Ecto neural progenitor cell (in vitro differentiated cells): ENCODE measurements around the gene AHRR.

Source experiments
- DNase-seq: peaks from one replicate; pipeline ENCODE4 v3.0.0-alpha.2; 2018; ENCODE audit warnings: low spot score

The AHRR gene

GRCh38 chr5:443239-444151 is 122.0 kb downstream of the AHRR start:
- DNase-seq = no peak

DNA sequence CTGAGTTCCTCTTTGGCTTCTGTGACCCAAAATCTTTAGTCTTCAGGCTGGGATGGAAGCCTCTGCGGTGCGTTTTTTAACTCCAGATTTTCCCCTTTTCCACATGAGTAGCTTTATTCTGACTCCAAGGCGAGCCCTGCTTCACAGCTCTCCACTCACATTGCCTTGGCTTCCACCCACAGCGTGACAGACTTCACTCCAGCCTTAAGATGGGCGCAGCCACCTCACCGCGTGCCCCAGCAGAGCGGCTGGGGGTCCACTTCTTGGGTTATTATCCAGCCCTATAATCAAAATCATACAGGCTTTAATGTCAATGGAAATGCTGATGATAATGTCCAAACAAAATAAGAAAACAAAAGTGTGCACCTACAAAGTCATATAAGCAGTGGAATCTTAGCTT is 122.7 kb downstream of the AHRR start:
- no peak for DNase-seq

GRCh38 chr5:445591-445990 is 124.1 kb downstream of the AHRR start:
- no peak for DNase-seq

- DNase-seq = no peak
These were observed 124.8 kb downstream of the AHRR start for GRCh38 chr5:446066-446882.

DNA sequence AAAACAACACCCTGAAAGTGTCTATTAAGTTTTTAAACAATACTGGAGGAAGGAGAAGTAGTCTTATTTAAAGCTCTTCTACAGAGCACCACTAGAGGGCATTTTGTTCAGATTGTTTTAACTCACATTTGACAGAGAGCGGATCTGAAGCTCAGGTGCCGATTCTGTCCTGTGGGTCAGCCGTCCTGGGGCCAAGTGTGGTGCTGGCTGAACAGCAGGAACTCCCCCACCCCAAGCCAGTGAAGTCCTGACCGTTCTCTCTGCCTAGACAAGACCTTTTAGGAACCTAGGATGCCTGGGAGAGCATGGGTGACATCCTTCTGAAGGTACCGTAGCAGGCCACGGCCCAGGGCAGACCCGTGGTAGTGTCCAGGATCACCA is 125.4 kb downstream of the AHRR start:
- DNase-seq = no peak

- no peak for DNase-seq
These were observed 126.0 kb downstream of the AHRR start for GRCh38 chr5:447501-447900.

DNA sequence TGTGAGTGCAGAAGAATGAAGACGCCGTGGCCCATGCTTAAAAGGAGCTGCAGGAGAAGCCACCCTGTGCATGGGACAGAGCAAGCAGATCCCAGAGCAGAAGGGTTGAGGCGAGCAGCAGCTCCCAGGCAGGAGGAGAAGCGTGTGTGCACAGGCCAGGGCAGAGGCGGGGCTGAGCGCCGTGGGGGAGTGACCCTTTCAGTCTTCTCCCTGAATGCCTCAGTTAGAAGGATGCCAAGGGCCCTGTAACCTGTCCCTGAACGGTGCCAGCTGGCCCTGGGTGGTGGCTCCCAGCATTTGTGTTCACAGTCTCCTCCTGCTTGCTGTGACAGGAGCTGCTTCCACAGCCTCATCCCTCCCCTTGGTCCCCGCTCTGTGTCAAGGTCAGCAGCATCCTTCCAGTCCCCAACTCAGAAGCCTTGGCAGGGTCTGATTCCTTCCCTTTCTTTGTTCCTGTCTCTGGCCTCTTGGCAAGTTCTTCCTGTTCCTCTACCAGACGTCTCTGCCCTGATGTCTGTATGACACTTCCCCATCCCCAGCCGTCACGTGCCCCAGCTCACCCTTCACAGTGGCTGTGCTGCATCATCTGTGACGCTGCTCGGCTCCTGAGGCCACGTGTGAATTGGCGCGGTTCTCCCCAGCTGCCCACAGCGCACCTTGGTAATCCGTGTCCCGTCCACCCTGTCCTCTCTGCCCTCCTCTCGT is 126.7 kb downstream of the AHRR start:
- DNase-seq = no peak

GRCh38 chr5:448766-449090 is 127.2 kb downstream of the AHRR start:
- no peak for DNase-seq

DNA sequence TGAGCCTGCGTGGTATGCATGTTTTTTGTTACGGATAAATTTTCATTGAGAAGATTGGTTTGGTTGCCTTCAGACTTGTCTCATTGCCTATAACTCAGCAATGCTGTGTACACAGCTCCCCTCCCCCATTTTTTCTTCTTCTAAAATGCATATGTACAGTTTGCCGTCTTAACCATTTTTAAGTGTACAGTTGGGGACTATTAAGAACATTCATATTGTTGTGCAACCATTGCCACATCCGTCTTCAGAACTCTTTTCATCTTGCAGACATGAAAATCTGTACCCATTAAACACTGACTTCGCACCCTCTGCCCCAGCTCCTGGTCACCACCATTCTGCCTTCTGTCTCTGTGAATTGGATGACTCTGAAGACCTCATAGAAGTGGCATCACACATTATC is 127.6 kb downstream of the AHRR start:
- no peak for DNase-seq

GRCh38 chr5:451587-452458 is 130.3 kb downstream of the AHRR start:
- no peak for DNase-seq

GRCh38 chr5:452978-453710 is 131.6 kb downstream of the AHRR start:
- DNase-seq = no peak

- no peak for DNase-seq
These were observed 132.4 kb downstream of the AHRR start for GRCh38 chr5:453725-454481.

DNA sequence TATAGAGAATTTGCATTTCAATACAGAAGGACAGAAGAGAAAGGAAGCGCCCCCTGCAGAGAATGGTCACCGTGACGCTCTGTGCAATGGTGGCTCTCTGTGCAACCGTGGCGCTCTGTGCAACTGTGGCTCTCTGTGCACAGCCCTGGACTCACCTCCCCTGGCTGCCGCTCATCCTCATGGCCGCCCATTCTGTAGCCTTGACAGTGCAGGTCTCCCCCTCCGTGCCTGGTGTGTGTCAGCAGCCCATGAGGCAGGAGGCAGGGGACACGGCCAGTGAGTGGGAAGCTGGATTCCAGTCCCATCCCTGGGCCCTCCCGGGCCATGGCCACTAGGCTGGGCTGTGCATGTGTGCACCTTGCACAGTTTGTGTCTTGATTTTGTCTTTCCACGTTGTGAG is 133.4 kb downstream of the AHRR start:
- DNase-seq = no peak

DNA sequence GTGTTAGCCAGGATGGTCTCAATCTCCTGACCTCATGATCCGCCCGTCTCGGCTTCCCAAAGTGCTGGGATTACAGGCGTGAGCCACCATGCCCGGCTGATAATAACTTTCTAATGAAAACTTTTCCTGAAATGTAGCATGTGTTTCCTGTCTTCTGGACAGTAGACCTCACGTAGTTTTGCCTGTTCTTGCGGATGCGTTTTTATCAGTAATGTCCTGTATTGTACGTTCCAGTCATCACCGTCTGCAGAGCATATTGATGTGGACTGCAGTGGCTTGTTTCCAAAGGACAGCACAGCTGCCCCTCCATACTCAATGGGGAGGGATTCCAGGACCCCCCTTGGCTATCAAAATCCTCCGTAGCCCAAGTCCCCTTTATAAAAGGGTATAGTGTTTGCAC is 134.3 kb downstream of the AHRR start:
- DNase-seq = no peak

DNA sequence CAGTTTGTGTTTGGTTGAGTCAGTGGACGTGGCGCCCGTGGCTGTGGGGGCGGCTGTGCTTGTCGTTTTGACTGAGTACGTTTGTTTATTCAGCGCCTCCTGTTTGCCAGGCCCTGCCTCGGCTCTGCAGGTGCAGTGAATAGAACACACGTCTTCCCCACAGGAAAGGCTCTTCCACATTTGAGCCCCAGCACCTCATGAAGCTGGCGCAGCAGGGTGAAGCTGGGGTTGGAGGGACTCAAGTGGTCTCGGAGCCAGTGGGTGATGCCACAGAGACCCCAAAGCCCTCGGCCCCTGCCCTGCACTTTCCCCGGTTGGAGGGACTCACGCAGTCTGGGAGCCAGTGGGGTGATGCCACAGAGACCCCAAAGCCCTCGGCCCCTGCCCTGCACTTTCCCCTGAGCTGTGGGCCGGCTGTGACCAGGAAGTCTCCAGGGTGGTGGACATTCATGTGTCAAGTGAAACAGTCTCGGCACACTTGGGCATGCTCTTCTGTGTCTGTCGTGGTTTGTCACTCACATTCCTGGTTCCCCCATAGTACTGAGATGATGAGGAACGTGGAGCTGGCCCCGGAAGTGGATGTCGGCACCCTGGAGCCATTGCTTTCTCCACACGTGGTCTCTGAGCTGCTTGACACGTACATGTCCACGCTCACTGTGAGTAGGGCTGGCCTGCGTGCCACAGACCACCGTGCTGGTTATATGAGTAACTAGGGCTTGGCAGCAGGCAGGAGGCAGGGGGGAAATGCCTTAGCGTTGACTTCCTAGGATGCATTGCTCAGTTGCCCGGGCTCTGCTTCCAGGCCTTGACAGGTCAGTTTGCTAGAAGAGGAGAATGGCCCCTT is 135.1 kb downstream of the AHRR start:
- no peak for DNase-seq

GRCh38 chr5:457195-457961 is 135.9 kb downstream of the AHRR start:
- no peak for DNase-seq

GRCh38 chr5:458547-459353 is 137.2 kb downstream of the AHRR start:
- no peak for DNase-seq
